Panc1 (cell line): ENCODE measurements around the gene EIPR1. TPM values are rescaled to one million over a fixed set of nuclear protein-coding genes. Genes with fewer than 3 reads are reported as not detected.

Experiments
- ATAC-seq: fragments of 200-7000 bp; cut with Tn5 transposase; 2 replicates; pipeline ENCODE4 v1.9.1; 2020; ENCODE audit warnings: mild to moderate bottlenecking, moderate library complexity
- BruUV-seq: library from RNA; stranded (reverse); fragments of 400-500 nt; replicated peaks from 2 replicates; lab custom pipeline; 2021; lab: Mats Ljungman, UMichigan
- CTCF ChIA-PET: fragments of 300-600 bp; sonication (Branson Sonifier 250); formaldehyde crosslinking; loops from one replicate; lab custom pipeline; 2022; ENCODE audit warnings: antibody characterized with exemption; lab: Charles Lee
- POLR2A ChIA-PET: fragments of 300-600 bp; sonication (Branson Sonifier 250); formaldehyde crosslinking; loops from one replicate; lab custom pipeline; 2022; ENCODE audit warnings: antibody characterized with exemption; lab: Charles Lee
- DNase-seq: peaks from one replicate; pipeline ENCODE4 v3.0.0-alpha.2; 2010; ENCODE audit warnings: low read depth, low spot score
- H3K27ac ChIP-seq: 2 replicates; pipeline ENCODE4 v1.5.1; 2011; ENCODE audit warnings: mild to moderate bottlenecking, low read length, inconsistent platforms
- H3K27me3 ChIP-seq: fragments of 200-500 bp; sonication (Bioruptor generic); 2 replicates; pipeline ENCODE4 v1.6.0; 2014; ENCODE audit warnings: low read length, inconsistent platforms; ENCODE audit not compliant: control insufficient read depth, insufficient read depth
- H3K36me3 ChIP-seq: fragments of 200-500 bp; sonication (Bioruptor generic); 2 replicates; pipeline ENCODE4 v1.5.1; 2014; ENCODE audit warnings: inconsistent platforms, mild to moderate bottlenecking, low read length, moderate library complexity; ENCODE audit not compliant: control insufficient read depth, insufficient read depth
- H3K4me1 ChIP-seq: 2 replicates; pipeline ENCODE4 v1.5.1; 2011; ENCODE audit warnings: inconsistent platforms, mild to moderate bottlenecking, low read length, moderate library complexity; ENCODE audit not compliant: control insufficient read depth, insufficient read depth
- H3K4me3 ChIP-seq, 2 experiments: 2 replicates each; pipeline ENCODE4 v1.5.1; 2011 to 2012; ENCODE audit warnings: low read depth in 2 of 2, low read length in 2 of 2, mild to moderate bottlenecking in 2 of 2, inconsistent platforms in 1 of 2, moderate library complexity in 1 of 2
- H3K9me3 ChIP-seq: fragments of 200-500 bp; sonication (Bioruptor generic); 2 replicates; pipeline ENCODE4 v1.5.1; 2014; ENCODE audit warnings: low read depth, mild to moderate bottlenecking, inconsistent platforms, low read length, moderate library complexity; ENCODE audit not compliant: control insufficient read depth, insufficient read depth
- POLR2AphosphoS5 ChIP-seq: IDR thresholded peaks from 2 replicates; pipeline ENCODE4 v1.6.1; 2012; ENCODE audit warnings: mild to moderate bottlenecking, low read depth, low read length, moderate library complexity
- REST ChIP-seq, 2 experiments: IDR thresholded peaks; 2 replicates each; pipeline ENCODE4 v1.6.1; 2011 to 2012; ENCODE audit warnings: low read depth in 2 of 2, control low read depth in 1 of 2, low read length in 1 of 2, mild to moderate bottlenecking in 1 of 2, moderate library complexity in 1 of 2; ENCODE audit not compliant: insufficient read depth in 1 of 2
- SIN3A ChIP-seq: IDR thresholded peaks from 2 replicates; pipeline ENCODE4 v1.6.1; 2012; ENCODE audit warnings: low read depth, mild to moderate bottlenecking, low read length, moderate library complexity, borderline replicate concordance; ENCODE audit not compliant: insufficient read depth
- TCF7L2 ChIP-seq: IDR thresholded peaks from 2 replicates; pipeline ENCODE4 v1.6.1; 2011; ENCODE audit warnings: mild to moderate bottlenecking, low read depth, low read length, inconsistent platforms
- in situ Hi-C: cut with HindIII; loops from 2 replicates; pipeline ENCODE4 v1.10.0; 2016; ENCODE audit warnings: low sequenced_read_pairs, low pct_unique_long_range_greater_than_20kb
- intact Hi-C: fragments of 100-400 bp; cut with micrococcal nuclease; formaldehyde crosslinking; loops from one replicate; pipeline ENCODE4 v1.10.0; 2022; ENCODE audit not compliant: unreplicated experiment
- total RNA-seq: library from RNA; stranded (reverse); gene quantifications from one replicate; pipeline ENCODE4 v1.2.1, GENCODE V29; 2021; ENCODE audit not compliant: unreplicated experiment
- TF ChIP-seq, protein P1 (sequence below): fragments of 450-650 bp; IDR thresholded peaks from 2 replicates; pipeline ENCODE4 v1.5.1; 2017; ENCODE audit warnings: mild to moderate bottlenecking

EIPR1 gene
- total RNA-seq, 1 experiment from 2014 or later, result 26.7 TPM

DNA sequence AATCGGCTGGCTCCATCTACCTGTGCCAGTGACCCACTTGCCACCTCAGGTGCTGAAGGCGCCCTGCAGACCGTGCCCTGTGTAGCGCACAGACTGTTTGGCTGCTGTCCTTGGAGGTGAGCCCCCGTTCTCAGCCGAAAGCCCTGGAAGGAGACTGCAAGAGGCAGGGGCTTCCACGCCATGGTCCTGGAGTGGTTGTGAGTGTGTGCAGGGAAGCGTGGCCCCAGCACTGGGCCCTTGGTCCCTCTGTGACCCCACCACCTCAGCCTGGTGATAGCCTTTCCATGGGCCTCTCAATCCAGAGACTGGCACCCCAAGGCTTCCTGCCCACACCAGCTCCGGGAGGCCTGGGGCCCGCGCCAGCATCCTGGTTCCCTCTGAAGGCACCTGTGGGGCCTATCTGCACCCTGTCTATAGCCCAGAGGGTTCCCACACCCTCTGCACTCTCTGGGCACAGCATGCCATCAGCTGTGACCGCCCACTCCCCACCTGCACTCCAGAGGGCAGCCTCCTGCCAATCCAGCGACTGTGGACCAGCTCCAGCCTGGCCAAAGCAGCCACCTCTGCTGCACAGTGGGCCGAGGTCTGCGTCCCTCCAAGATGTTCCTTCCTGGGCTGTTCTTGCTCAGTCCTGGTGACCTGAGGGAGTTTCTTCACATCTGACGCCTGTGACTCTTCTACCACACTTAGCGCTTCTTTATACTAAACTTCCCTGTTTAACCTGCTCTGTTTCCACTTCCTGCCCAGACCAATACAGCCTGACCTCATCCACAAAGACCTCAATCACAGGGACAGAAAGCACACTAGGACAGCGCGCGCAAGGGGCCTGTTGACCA lies 109.5 kb downstream of the EIPR1 start:
- ChIA-PET POLR2A (interaction anchor here (0.5 kb wide), 1 partner anchor 18 kb away, joined by 7 read pairs; no protein-coding TSS in a partner anchor), CTCF (no interaction called here)
- Histone ChIP-seq H3K36me3 (no peaks in the 10 kb centered on the region), H3K27me3 (no peaks in the 10 kb centered on the region), H3K4me1 (no peaks in the 10 kb centered on the region), H3K9me3 (no peaks in the 10 kb centered on the region), H3K27ac (no peak overlapping the region), H3K4me3 (no peak overlapping the region)
- TF ChIP-seq SIN3A (no peak), POLR2AphosphoS5 (no peak), TCF7L2 (no peak), REST (IDR thresholded peaks at IDR 0.05; ENCODE audit: insufficient read depth in 1 of 2, low read depth in 2 of 2, low read length in 1 of 2) (no peak)
- TF ChIP-seq, protein P1, sequence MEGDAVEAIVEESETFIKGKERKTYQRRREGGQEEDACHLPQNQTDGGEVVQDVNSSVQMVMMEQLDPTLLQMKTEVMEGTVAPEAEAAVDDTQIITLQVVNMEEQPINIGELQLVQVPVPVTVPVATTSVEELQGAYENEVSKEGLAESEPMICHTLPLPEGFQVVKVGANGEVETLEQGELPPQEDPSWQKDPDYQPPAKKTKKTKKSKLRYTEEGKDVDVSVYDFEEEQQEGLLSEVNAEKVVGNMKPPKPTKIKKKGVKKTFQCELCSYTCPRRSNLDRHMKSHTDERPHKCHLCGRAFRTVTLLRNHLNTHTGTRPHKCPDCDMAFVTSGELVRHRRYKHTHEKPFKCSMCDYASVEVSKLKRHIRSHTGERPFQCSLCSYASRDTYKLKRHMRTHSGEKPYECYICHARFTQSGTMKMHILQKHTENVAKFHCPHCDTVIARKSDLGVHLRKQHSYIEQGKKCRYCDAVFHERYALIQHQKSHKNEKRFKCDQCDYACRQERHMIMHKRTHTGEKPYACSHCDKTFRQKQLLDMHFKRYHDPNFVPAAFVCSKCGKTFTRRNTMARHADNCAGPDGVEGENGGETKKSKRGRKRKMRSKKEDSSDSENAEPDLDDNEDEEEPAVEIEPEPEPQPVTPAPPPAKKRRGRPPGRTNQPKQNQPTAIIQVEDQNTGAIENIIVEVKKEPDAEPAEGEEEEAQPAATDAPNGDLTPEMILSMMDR, result no peak
- in situ Hi-C loops, result no loop called here
- intact Hi-C loops, result no loop called here
- DNase-seq, result no peak
- BruUV-seq, result no TSS peak
- no peak for ATAC-seq

DNA sequence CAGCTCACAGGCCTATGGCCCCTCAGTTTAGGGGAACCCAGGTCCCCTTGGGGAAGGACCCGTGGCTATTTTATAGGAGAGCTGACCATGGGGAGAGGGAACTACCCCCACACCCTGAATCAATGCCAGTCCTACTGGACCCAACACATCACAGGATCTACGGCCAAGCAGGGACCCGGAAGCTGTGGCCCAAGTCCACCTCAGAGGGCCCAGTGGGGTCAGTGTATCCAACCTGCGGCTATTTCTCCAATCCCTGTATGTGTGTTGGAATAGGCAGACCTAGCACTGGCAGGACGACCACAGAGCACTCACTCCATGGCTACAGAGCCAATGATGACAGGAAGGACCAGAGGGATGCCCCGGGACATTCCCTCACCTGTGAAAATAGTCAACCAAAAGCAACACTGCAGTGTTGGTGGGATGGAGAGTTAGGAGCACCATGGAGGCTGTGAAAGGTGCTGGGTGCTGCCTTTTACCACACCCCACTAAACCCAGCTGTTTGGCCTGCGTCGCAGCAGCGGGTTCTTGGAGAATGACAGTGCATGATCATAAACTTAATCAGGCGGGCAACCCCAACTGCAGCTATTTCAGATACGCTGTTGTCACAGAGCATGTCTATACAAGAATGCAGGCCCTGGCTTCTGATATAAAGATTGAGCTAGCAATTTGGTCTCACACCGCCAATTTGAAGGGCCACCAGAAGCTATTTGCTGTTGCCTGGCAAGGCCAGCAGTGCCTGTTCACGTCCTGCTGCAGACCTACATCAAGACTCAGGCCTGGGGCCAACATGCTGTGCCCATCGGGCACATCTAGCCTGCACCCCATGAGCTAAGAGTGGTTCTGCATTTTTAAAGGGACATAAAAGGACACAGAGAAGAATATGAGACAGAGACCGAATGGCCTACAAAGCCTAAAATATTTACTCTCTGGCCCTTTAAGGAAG lies 110.4 kb downstream of the EIPR1 start:
- BruUV-seq, result no TSS peak
- Histone ChIP-seq H3K36me3 (no peaks in the 10 kb centered on the region), H3K4me3 (no peak overlapping the region), H3K4me1 (no peaks in the 10 kb centered on the region), H3K27ac (no peak overlapping the region), H3K9me3 (no peaks in the 10 kb centered on the region), H3K27me3 (no peaks in the 10 kb centered on the region)
- in situ Hi-C loops, result no loop called here
- intact Hi-C loops, result no loop called here
- CTCF ChIA-PET, result no interaction called here
- POLR2A ChIA-PET, result no interaction called here
- TF ChIP-seq TCF7L2, result no peak
- TF ChIP-seq POLR2AphosphoS5, result no peak
- TF ChIP-seq, protein P1, result no peak
- no peak for TF ChIP-seq REST (IDR thresholded peaks at IDR 0.05; ENCODE audit: insufficient read depth in 1 of 2, low read depth in 2 of 2, low read length in 1 of 2)
- no peak for TF ChIP-seq SIN3A
- ATAC-seq (no peak), DNase-seq (no peak)
